OCI-LY7 (cell line): Measurements from ENCODE around the gene CADM2.

ENCODE experiments used
- EZH2phosphoT487 ChIP-seq: fragments of 200-600 bp; sonication (generic); IDR thresholded peaks from 2 replicates; pipeline ENCODE4 v1.6.1; 2018; ENCODE audit warnings: low read depth, borderline replicate concordance, mild to moderate bottlenecking, mixed run types, antibody characterized with exemption, low read length, moderate library complexity, mixed read lengths
- TF ChIP-seq, protein P1 (sequence below): fragments of 200-600 bp; sonication (generic); conservative IDR thresholded peaks from 2 replicates; pipeline ENCODE4 v1.5.1; 2014; ENCODE audit warnings: mild to moderate bottlenecking, antibody characterized with exemption, low read length, moderate library complexity, mixed read lengths

DNA sequence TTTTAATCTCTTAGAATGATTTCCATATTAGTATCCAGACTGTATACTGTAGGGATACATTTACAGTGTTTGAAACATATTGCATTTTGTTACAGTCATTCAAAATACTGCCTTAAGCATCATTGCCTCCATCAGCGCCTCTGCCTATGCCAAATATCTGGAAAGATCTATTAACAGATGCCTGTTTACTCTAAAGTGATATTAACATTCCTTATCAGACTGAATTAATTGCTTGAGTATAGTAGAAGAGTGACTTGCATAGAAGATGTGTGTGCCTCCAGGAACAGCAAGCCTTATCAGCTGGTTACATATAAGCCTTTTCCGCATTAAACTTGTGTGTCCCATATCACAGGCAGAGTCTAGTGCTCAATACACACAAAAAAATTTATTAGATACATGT lies 379.1 kb downstream of the CADM2 start:
- TF ChIP-seq, protein P1, sequence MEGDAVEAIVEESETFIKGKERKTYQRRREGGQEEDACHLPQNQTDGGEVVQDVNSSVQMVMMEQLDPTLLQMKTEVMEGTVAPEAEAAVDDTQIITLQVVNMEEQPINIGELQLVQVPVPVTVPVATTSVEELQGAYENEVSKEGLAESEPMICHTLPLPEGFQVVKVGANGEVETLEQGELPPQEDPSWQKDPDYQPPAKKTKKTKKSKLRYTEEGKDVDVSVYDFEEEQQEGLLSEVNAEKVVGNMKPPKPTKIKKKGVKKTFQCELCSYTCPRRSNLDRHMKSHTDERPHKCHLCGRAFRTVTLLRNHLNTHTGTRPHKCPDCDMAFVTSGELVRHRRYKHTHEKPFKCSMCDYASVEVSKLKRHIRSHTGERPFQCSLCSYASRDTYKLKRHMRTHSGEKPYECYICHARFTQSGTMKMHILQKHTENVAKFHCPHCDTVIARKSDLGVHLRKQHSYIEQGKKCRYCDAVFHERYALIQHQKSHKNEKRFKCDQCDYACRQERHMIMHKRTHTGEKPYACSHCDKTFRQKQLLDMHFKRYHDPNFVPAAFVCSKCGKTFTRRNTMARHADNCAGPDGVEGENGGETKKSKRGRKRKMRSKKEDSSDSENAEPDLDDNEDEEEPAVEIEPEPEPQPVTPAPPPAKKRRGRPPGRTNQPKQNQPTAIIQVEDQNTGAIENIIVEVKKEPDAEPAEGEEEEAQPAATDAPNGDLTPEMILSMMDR = no peak
- TF ChIP-seq EZH2phosphoT487 = no peak
